Stimulated activated CD4-positive, alpha-beta T cell treated with anti-CD3 and anti-CD28 coated beads, Interleukin-15, amount 100 ng/mL, for 24 hours (primary cell): ENCODE measurements around the gene GET4.

ENCODE experiments used
- DNase-seq: peaks from one replicate; pipeline ENCODE4 v3.0.0-alpha.2; 2020

GET4 gene

GRCh38 chr7:888081-889024, 12.0 kb downstream of the GET4 start:
- DNase-seq, result no peak

- DNase-seq, result no peak
Measured at GRCh38 chr7:889025-889390, 12.7 kb downstream of the GET4 start.

GRCh38 chr7:889391-889790, 13.0 kb downstream of the GET4 start:
- DNase-seq, result no peak

- DNase-seq, result no peak
Measured at GRCh38 chr7:890868-891267, 14.5 kb downstream of the GET4 start.

- DNase-seq, result no peak
Measured at GRCh38 chr7:891291-891690, 14.9 kb downstream of the GET4 start.

GRCh38 chr7:891805-892204, 15.5 kb downstream of the GET4 start:
- DNase-seq, result no peak

GRCh38 chr7:892648-893593, 16.6 kb downstream of the GET4 start:
- no peak for DNase-seq

GRCh38 chr7:893686-894085, 17.3 kb downstream of the GET4 start:
- no peak for DNase-seq

- DNase-seq, result no peak
Measured at GRCh38 chr7:894164-894867, 18.0 kb downstream of the GET4 start.

GRCh38 chr7:894927-895450, 18.6 kb downstream of the GET4 start:
- no peak for DNase-seq

- DNase-seq, result no peak
Measured at GRCh38 chr7:895451-896052, 19.2 kb downstream of the GET4 start.

GRCh38 chr7:896346-897075, 20.2 kb downstream of the GET4 start:
- no peak for DNase-seq

- no peak for DNase-seq
Measured at GRCh38 chr7:897086-897485, 20.7 kb downstream of the GET4 start.

GRCh38 chr7:897771-898376, 21.5 kb downstream of the GET4 start:
- DNase-seq, result no peak

GRCh38 chr7:898460-898854, 22.1 kb downstream of the GET4 start:
- DNase-seq, result no peak

GRCh38 chr7:898855-899681, 22.7 kb downstream of the GET4 start:
- DNase-seq, result no peak

- DNase-seq, result no peak
Measured at GRCh38 chr7:899806-900205, 23.5 kb downstream of the GET4 start.

GRCh38 chr7:900331-901040, 24.1 kb downstream of the GET4 start:
- DNase-seq, result no peak

GRCh38 chr7:901041-901387, 24.7 kb downstream of the GET4 start:
- DNase-seq, result no peak
